HG03066 (cell line): ENCODE data around the gene RPP25.
"Not testable (repeated sequence)": the region's sequence is repeated elsewhere in the genome, so short reads cannot be mapped to it uniquely, and the experiment has no call there.

Source experiments
- ATAC-seq: cut with Tn5 transposase; IDR thresholded peaks from one replicate; pipeline ENCODE4 v1.9.1; 2021; ENCODE audit warnings: low read depth; ENCODE audit not compliant: unreplicated experiment

Gene RPP25

DNA sequence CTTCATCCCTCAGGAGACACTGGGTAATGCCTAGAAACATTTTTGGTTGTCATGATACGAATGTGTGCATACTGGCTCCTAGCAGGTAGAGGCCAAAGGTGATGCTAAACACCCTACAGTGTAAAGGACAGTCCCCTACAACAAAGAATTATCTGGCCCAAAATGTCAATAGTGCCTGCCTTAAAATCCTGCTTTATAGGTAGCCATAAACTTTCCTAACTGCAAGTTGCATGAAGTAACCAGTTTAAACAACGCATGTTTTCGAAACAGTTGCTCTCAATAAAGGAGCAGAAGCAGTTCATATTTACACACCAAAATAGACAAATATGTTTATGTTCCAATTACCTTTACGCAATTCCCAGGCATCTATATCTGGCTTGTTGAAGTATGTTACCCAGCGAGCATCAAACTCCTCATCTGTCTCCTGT is 27.8 kb downstream of the RPP25 start:
- no peak for ATAC-seq

- no peak for ATAC-seq
Observed at GRCh38 chr15:74924525-74924924, 32.0 kb downstream of the RPP25 start.

- no peak for ATAC-seq
Observed at GRCh38 chr15:74920456-74920855, 36.1 kb downstream of the RPP25 start.

GRCh38 chr15:74917676-74918075 is 38.9 kb downstream of the RPP25 start:
- no peak for ATAC-seq

DNA sequence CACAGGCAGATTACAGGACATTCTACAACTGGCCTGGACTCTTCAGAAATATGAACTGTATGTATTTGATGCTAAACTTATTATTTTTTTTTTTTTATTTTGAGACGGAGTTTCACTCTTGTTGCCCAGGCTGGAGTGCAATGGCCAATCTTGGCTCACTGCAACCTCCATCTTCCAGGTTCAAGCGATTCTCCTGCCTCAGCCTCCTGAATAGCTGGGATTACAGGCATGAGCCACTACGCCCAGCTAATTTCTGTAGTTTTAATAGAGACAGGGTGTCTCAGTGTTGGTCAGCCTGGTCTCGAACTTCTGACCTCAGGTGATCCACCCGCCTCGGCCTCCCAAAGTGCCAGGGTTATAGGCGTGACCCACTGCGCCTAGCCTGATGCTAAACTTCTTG is 42.8 kb downstream of the RPP25 start:
- ATAC-seq, result not testable (repeated sequence)

DNA sequence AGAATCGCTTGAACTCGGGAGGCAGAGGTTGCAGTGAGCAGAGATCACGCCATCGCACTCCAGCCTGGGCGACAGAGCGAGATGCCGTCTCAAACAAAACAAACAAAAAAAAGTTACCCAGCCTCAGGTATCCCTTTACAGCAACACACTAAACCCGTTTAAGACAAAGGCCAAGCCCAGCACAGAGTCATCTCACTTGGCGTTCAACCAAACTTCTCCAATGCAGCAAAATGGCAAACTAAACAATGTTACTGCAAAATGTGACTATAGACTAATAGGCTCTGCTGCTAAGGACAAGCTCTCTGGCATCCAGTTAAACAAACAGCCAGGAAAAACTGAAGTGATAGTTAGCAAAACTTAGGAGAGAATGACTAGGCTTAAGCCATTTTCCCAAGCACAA is 43.5 kb downstream of the RPP25 start:
- no peak for ATAC-seq

DNA sequence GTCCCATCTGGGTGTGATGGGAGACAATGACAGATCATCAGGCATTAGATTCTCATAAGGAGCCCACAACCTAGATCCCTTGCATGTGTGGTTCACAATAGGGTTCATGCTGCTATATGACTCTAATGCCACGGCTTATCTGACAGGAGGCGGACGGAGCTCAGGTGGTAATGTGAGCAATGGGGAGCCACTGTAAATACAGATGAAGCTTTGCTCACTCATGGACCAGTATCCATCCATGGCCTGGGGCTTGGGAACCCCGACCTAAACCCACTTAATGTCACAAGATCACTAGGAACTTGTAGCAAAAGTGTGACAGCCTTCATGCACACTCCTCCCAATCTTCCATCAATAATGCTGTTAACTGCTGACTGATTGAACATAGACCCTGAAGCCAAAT is 47.9 kb downstream of the RPP25 start:
- ATAC-seq, result no peak

- peak; percentile 14 for ATAC-seq
Observed at GRCh38 chr15:74907163-74907870, 49.3 kb downstream of the RPP25 start.

DNA sequence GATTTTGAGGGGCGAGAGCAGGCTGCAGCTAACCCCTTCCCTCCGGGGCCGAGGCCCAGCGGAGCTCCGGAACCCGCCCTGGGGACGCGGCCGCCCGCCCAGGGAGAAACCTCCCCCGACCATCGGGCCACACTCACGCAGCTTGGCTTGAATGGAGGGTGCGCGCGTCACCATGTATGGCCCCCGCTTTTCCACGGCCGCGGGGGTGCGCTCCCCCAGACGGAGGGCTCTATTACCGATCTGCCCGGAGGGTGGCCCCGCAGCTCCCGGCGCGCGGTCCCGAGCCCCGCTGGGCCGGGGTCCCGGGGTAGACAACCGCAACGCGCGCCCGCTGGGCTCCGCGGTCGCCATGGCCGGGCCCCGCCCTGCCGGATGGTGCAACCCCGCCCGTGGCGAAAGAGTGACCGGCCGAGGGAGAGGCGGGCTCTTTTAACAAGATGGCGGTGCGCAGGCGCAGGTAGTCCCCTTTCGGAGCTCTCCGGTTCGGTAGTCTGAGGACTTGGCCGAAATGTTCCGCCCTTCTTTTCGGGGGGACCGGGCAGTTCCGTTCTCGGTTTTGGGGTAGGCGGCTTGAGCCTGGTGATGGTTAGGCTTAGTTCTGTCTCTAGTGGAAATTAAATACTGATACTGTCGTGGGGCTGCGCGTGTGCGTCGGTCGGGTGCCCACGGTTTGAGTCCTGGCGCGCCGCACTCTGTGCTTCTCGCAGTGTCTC is 50.0 kb downstream of the RPP25 start, which contains the start of gene FAM219B:
Gene FAM219B, minus strand, starts transcription at position 402 of the 713 bp plus-strand sequence. Its CDS starts 51 bp downstream, at position 351.
- ATAC-seq, result peak; percentile 86

DNA sequence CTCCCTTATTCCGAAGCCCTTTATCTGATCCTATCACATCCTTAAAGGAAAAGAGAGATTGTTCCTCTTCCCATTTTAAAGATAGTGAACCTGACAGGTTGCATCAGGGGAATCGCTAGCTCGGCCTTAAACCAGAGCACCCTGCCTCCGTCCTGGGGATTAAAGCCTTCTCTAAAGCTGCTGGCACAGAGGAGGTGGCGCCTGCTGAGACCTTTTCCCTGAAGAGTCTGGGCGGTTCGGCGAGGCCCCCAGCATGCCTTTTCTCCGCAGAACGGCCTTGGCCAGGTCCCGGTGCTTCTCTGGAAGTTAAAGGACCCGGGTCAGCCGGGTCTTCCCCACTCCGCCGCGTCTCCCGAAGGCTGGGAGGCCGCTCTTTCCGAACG is 50.5 kb downstream of the RPP25 start:
- ATAC-seq, result peak; percentile 16
